Endodermal cell (in vitro differentiated cells): ENCODE measurements around the gene KCNQ1. TPM values are rescaled to one million over a fixed set of nuclear protein-coding genes. Genes with fewer than 3 reads are reported as not detected.

Experiments
- DNase-seq: peaks from one replicate; pipeline ENCODE4 v3.0.0-alpha.2; 2017
- H3K27ac ChIP-seq: 2 replicates; pipeline ENCODE4 v1.5.1; 2013; ENCODE audit warnings: mild to moderate bottlenecking, low read depth, low read length, moderate library complexity
- H3K27me3 ChIP-seq: 2 replicates; pipeline ENCODE4 v1.6.1; 2013; ENCODE audit warnings: mild to moderate bottlenecking, low read length, moderate library complexity; ENCODE audit not compliant: insufficient read depth, control insufficient read depth, poor library complexity, severe bottlenecking
- H3K36me3 ChIP-seq: 2 replicates; pipeline ENCODE4 v1.7.0; 2013; ENCODE audit warnings: mild to moderate bottlenecking, low read length, moderate library complexity; ENCODE audit not compliant: control insufficient read depth, insufficient read depth
- H3K4me1 ChIP-seq: one replicate; pipeline ENCODE4 v1.7.0; 2013; ENCODE audit warnings: low read length; ENCODE audit not compliant: control insufficient read depth, insufficient read depth
- H3K4me3 ChIP-seq: 2 replicates; pipeline ENCODE4 v1.5.1; 2013; ENCODE audit warnings: mild to moderate bottlenecking, low read length, moderate library complexity
- H3K9ac ChIP-seq: 2 replicates; pipeline ENCODE4 v1.6.1; 2013; ENCODE audit warnings: mild to moderate bottlenecking, low read length, moderate library complexity; ENCODE audit not compliant: poor library complexity, severe bottlenecking; ENCODE audit errors: extremely low read depth
- H3K9me3 ChIP-seq: 2 replicates; pipeline ENCODE4 v1.6.1; 2013; ENCODE audit warnings: mild to moderate bottlenecking, low read length, moderate library complexity; ENCODE audit not compliant: control insufficient read depth
- H3K27ac Mint-ChIP-seq: 2 replicates; pipeline ENCODE4 v1.8.0; 2020; ENCODE audit warnings: mixed read lengths
- H3K27me3 Mint-ChIP-seq: 2 replicates; pipeline ENCODE4 v1.8.0; 2021; ENCODE audit warnings: mild to moderate bottlenecking, mixed read lengths; ENCODE audit not compliant: insufficient read depth
- H3K36me3 Mint-ChIP-seq: 2 replicates; pipeline ENCODE4 v1.8.0; 2020; ENCODE audit warnings: low read depth, mixed read lengths
- H3K4me1 Mint-ChIP-seq: 2 replicates; pipeline ENCODE4 v1.8.0; 2020; ENCODE audit warnings: mixed read lengths
- H3K4me3 Mint-ChIP-seq: 2 replicates; pipeline ENCODE4 v1.8.0; 2020; ENCODE audit warnings: mild to moderate bottlenecking, moderate library complexity, mixed read lengths
- H3K9me3 Mint-ChIP-seq: 2 replicates; pipeline ENCODE4 v1.8.0; 2020; ENCODE audit warnings: mild to moderate bottlenecking, mixed read lengths
- CTCF ChIP-seq: fragments of 200-600 bp; sonication (generic); conservative IDR thresholded peaks from 2 replicates; pipeline ENCODE4 v1.5.0; 2021; ENCODE audit warnings: antibody characterized with exemption, mild to moderate bottlenecking
- WGBS, 2 experiments: methylation state at CpG; one replicate each; pipeline versions ENCODE4 v1.1.5 to v1.1.7; 2013; ENCODE audit warnings: missing lambda C conversion rate in 2 of 2, mixed read lengths in 1 of 2; ENCODE audit not compliant: insufficient coverage in 1 of 2, insufficient read length in 1 of 2; 5-methylcytosine and 5-hydroxymethylcytosine counted together
- total RNA-seq, 2 donors: library from RNA; stranded (reverse); fragmentation: NEBNext Ultra II Directional in 1 of 2; extraction: Animal tissue kit (Norgen Biotek cat#: 25700) in 1 of 2; gene quantifications; 2 replicates in 1 of 2; 3 replicates in 1 of 2; pipeline ENCODE4 v1.2.1, GENCODE V29; 2021

The KCNQ1 gene
- total RNA-seq, 2 donors from 2014 or later, result 1.8 to 3.5 TPM

- peaks cover 9% of the 10 kb centered on the region for H3K36me3 Mint-ChIP-seq
- H3K9me3 Mint-ChIP-seq, result peaks cover 100% of the 10 kb centered on the region
- Histone ChIP-seq H3K9me3 (peaks cover 96% of the 10 kb centered on the region), H3K27me3 (no peaks in the 10 kb centered on the region), H3K27ac (no peak overlapping the region), H3K9ac (no peak overlapping the region), H3K4me3 (peak overlapping the region; percentile 56), H3K4me1 (no peaks in the 10 kb centered on the region), H3K36me3 (no peaks in the 10 kb centered on the region)
- H3K27ac Mint-ChIP-seq, result no peak overlapping the region
- TF ChIP-seq CTCF, result no peak
- peaks cover 76% of the 10 kb centered on the region for H3K27me3 Mint-ChIP-seq
- H3K4me3 Mint-ChIP-seq, result no peak overlapping the region
- DNase-seq, result no peak
- H3K4me1 Mint-ChIP-seq, result no peaks in the 10 kb centered on the region
These were observed 204.6 kb downstream of the KCNQ1 start for GRCh38 chr11:2649400-2649799.

GRCh38 chr11:2649848-2650247 is 205.0 kb downstream of the KCNQ1 start:
- H3K9ac ChIP-seq, result no peak overlapping the region
- H3K36me3 Mint-ChIP-seq, result peaks cover 8% of the 10 kb centered on the region
- H3K27ac ChIP-seq, result no peak overlapping the region
- H3K4me1 ChIP-seq, result no peaks in the 10 kb centered on the region
- TF ChIP-seq CTCF, result no peak
- H3K4me3 Mint-ChIP-seq, result no peak overlapping the region
- H3K27me3 ChIP-seq, result no peaks in the 10 kb centered on the region
- no peak overlapping the region for H3K27ac Mint-ChIP-seq
- H3K9me3 Mint-ChIP-seq, result peaks cover 100% of the 10 kb centered on the region
- H3K36me3 ChIP-seq, result no peaks in the 10 kb centered on the region
- peaks cover 76% of the 10 kb centered on the region for H3K27me3 Mint-ChIP-seq
- H3K4me1 Mint-ChIP-seq, result no peaks in the 10 kb centered on the region
- peak overlapping the region; percentile 56 for H3K4me3 ChIP-seq
- WGBS, 2 experiments, result 91 to 100% methylated on average over 1 to 2 of the region's 2 CpGs
- no peak for DNase-seq
- peaks cover 92% of the 10 kb centered on the region for H3K9me3 ChIP-seq

GRCh38 chr11:2650343-2650867 is 205.6 kb downstream of the KCNQ1 start:
- WGBS, 2 experiments, result 100% methylated on average over 2 of the region's 2 CpGs; no CpG with 5 or more reads in 1 of the 2 experiments
- Histone ChIP-seq H3K4me1 (no peaks in the 10 kb centered on the region), H3K27ac (no peak overlapping the region), H3K4me3 (peak overlapping the region; percentile 56), H3K9me3 (peaks cover 86% of the 10 kb centered on the region), H3K9ac (no peak overlapping the region), H3K36me3 (no peaks in the 10 kb centered on the region), H3K27me3 (no peaks in the 10 kb centered on the region)
- peaks cover 77% of the 10 kb centered on the region for H3K27me3 Mint-ChIP-seq
- no peak for TF ChIP-seq CTCF
- H3K9me3 Mint-ChIP-seq, result peaks cover 100% of the 10 kb centered on the region
- H3K4me1 Mint-ChIP-seq, result no peaks in the 10 kb centered on the region
- no peak for DNase-seq
- H3K4me3 Mint-ChIP-seq, result no peak overlapping the region
- H3K36me3 Mint-ChIP-seq, result peaks cover 8% of the 10 kb centered on the region
- no peak overlapping the region for H3K27ac Mint-ChIP-seq
